ENCODE data around the gene ADCY4. TPM values are rescaled to one million over a fixed set of nuclear protein-coding genes. Genes with fewer than 3 reads are reported as not detected.

The ADCY4 gene
- total and polyA plus RNA-seq, 10 of the 15 experiments (the other 5 are each of a cell fraction or from before 2014, with no cell fraction given), result 0.05 to 0.87 (median 0.21) TPM; not detected in 1

GRCh38 chr14:24291446-24292117, 43.3 kb downstream of the ADCY4 start:
- FAIRE-seq (no peak), DNase-seq (ENCODE audit: low read depth, low spot score) (no peak), ATAC-seq (no peak)
- Histone ChIP-seq H3K4me2 (ENCODE audit: control insufficient read depth, insufficient read depth) (no peak overlapping the region), H3K4me3 (no peak overlapping the region), H3K27ac (ENCODE audit: control insufficient read depth, insufficient read depth) (no peak overlapping the region), H3K27me3 (replicated peaks in 1 of 2; ENCODE audit: control insufficient read depth in 2 of 2, insufficient read depth in 2 of 2, low read length in 1 of 2) (no peaks in the 10 kb centered on the region), H3K36me3 (ENCODE audit: control insufficient read depth in 2 of 2, insufficient read depth in 2 of 2, low read length in 1 of 2) (peaks cover 13 to 37% of the 10 kb centered on the region in 2 experiments), H4K20me1 (ENCODE audit: control insufficient read depth, insufficient read depth) (no peaks in the 10 kb centered on the region), H2AFZ (ENCODE audit: control insufficient read depth, low read depth, low read length) (no peak overlapping the region), H3K79me2 (ENCODE audit: control insufficient read depth, insufficient read depth, low read length) (no peaks in the 10 kb centered on the region; the same call in 1 of the 2 replicates), H3K9ac (ENCODE audit: control insufficient read depth, insufficient read depth, low read length) (no peak overlapping the region), H3K9me3 (replicated peaks; ENCODE audit: control insufficient read depth, insufficient read depth, low read length) (no peaks in the 10 kb centered on the region), H3K4me1 (ENCODE audit: control insufficient read depth, insufficient read depth, low read length) (peaks cover 19% of the 10 kb centered on the region)
- in situ Hi-C loops (cut with MboI), result no loop called here
- intact Hi-C loops (cut with micrococcal nuclease; ENCODE audit: unreplicated experiment), result no loop called here
- WGBS (ENCODE audit: insufficient coverage, insufficient replicate concordance, low lambda C conversion rate, missing lambda C conversion rate), result 100% methylated on average over 3 of the region's 3 CpGs
- no TSS peak for BruUV-seq (replicated peaks)
- ChIA-PET CTCF (interaction anchor here (0.6 to 13.4 kb wide), 6 partner anchors 11 to 76 kb away, joined by 3 to 269 read pairs (median 9); partner anchors contain the start of genes CIDEB, MDP1, RABGGTA and TINF2), SMC1A (ENCODE audit: uncharacterized antibody, unreplicated experiment) (interaction anchor here (0.7 to 3.0 kb wide), 6 partner anchors 8 to 140 kb away, joined by 3 to 14 read pairs (median 6); partner anchors contain the start of genes DHRS1, NOP9, RABGGTA and TINF2), RAD21 (ENCODE audit: unreplicated experiment) (interaction anchor here (1.0 to 3.0 kb wide), 4 partner anchors 8 to 49 kb away, joined by 3 to 16 read pairs (median 10); partner anchors contain the start of genes CIDEB, DHRS1, NOP9 and TINF2), POLR2A (interaction anchor here (1.0 to 1.7 kb wide), 3 partner anchors 11 to 51 kb away, joined by 3 to 4 read pairs (median 3); no protein-coding TSS in a partner anchor)
- TF ChIP-seq CBX3 (IDR thresholded peaks at IDR 0.05; ENCODE audit: borderline replicate concordance, low read depth), result no peak
- TF ChIP-seq, protein P1, sequence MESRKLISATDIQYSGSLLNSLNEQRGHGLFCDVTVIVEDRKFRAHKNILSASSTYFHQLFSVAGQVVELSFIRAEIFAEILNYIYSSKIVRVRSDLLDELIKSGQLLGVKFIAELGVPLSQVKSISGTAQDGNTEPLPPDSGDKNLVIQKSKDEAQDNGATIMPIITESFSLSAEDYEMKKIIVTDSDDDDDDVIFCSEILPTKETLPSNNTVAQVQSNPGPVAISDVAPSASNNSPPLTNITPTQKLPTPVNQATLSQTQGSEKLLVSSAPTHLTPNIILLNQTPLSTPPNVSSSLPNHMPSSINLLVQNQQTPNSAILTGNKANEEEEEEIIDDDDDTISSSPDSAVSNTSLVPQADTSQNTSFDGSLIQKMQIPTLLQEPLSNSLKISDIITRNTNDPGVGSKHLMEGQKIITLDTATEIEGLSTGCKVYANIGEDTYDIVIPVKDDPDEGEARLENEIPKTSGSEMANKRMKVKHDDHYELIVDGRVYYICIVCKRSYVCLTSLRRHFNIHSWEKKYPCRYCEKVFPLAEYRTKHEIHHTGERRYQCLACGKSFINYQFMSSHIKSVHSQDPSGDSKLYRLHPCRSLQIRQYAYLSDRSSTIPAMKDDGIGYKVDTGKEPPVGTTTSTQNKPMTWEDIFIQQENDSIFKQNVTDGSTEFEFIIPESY (IDR thresholded peaks at IDR 0.05), result no peak
- no peak for TF ChIP-seq ETV6 (conservative IDR thresholded peaks at IDR 0.05 in 1 of 2, IDR thresholded peaks at IDR 0.05 in 1 of 2; ENCODE audit: borderline replicate concordance in 1 of 2, low read depth in 1 of 2)
- TF ChIP-seq NR2F1 (conservative IDR thresholded peaks at IDR 0.05), result no peak
- TF ChIP-seq, protein P2, sequence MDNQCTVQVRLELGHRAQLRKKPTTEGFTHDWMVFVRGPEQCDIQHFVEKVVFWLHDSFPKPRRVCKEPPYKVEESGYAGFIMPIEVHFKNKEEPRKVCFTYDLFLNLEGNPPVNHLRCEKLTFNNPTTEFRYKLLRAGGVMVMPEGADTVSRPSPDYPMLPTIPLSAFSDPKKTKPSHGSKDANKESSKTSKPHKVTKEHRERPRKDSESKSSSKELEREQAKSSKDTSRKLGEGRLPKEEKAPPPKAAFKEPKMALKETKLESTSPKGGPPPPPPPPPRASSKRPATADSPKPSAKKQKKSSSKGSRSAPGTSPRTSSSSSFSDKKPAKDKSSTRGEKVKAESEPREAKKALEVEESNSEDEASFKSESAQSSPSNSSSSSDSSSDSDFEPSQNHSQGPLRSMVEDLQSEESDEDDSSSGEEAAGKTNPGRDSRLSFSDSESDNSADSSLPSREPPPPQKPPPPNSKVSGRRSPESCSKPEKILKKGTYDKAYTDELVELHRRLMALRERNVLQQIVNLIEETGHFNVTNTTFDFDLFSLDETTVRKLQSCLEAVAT (IDR thresholded peaks at IDR 0.05), result no peak
- no peak for TF ChIP-seq PAX5 (IDR thresholded peaks at IDR 0.05; ENCODE audit: borderline replicate concordance, low read depth, low read length)
